Muscle layer of duodenum (tissue), 2 donors: ENCODE measurements around the gene SMG7.

Experiments
- H3K27ac ChIP-seq: one replicate; pipeline ENCODE4 v1.7.0; 2013; ENCODE audit warnings: mild to moderate bottlenecking, low read length
- H3K27me3 ChIP-seq: one replicate; pipeline ENCODE4 v1.7.0; 2013; ENCODE audit warnings: low read depth, mild to moderate bottlenecking, control low read depth, low read length
- H3K36me3 ChIP-seq, 2 donors: one replicate each; pipeline ENCODE4 v1.7.0; 2013; ENCODE audit warnings: low read length in 2 of 2, control low read depth in 1 of 2, mild to moderate bottlenecking in 1 of 2; ENCODE audit not compliant: insufficient read depth in 2 of 2, control insufficient read depth in 1 of 2
- H3K4me1 ChIP-seq, 2 donors: one replicate each; pipeline ENCODE4 v1.7.0; 2013; ENCODE audit warnings: low read length in 2 of 2, mild to moderate bottlenecking in 2 of 2, control low read depth in 1 of 2, moderate library complexity in 1 of 2; ENCODE audit not compliant: insufficient read depth in 2 of 2, control insufficient read depth in 1 of 2
- H3K4me3 ChIP-seq, 2 donors: one replicate each; pipeline ENCODE4 v1.7.0; 2013; ENCODE audit warnings: low read length in 2 of 2, low read depth in 1 of 2, mild to moderate bottlenecking in 1 of 2
- H3K9me3 ChIP-seq, 2 donors: one replicate each; pipeline ENCODE4 v1.7.0; 2013; ENCODE audit warnings: low read length in 2 of 2, control low read depth in 1 of 2, mild to moderate bottlenecking in 1 of 2; ENCODE audit not compliant: control insufficient read depth in 1 of 2
- donor health status: healthy.

Gene SMG7

DNA sequence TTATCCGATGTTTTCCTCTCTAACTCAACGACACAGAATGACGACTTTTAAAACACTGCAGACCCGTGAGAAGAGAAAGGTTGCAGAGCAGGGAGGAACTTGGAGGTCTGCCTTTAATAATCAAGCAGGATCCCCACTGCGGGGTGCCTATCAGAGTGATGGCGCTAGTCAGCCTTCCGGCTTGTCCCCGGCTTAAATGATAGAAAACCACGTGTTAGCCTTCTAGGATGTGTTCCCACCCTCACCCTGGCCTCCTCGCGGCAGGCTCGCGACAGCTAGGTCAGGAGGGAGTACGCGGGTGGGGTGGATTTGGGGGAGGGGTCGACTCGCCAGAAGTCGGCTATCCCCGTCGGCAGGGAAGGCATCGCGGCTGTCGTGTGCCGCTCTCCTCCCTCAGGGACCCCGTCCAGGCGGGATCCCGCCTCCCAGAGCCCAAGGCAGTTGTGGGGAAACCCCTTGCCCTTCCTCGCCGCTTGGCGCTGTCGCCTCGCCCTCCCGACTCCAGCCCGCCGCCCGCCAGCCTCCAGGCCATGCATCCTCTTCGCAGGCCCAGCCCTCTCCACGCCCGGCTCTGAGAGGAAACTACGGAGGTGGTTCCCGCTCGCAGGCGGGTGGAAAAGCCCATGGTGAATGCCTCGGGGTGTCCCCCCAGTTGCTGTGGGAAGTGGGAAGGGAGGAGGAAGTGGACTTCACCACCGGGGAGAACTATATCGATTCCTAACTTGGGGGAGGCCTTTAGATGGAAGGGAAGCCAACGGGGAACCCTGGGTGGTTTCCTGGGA lies 1.1 kb upstream of the SMG7 start:
- Histone ChIP-seq H3K27me3 (no peaks in the 10 kb centered on the region), H3K4me1 (peaks cover 0 to 16% of the 10 kb centered on the region in 2 donors), H3K36me3 (peaks cover 0 to 13% of the 10 kb centered on the region in 2 donors), H3K9me3 (no peaks in the 10 kb centered on the region), H3K4me3 (peak overlapping the region; percentile 89 to 97), H3K27ac (peak overlapping the region; percentile 99)

DNA sequence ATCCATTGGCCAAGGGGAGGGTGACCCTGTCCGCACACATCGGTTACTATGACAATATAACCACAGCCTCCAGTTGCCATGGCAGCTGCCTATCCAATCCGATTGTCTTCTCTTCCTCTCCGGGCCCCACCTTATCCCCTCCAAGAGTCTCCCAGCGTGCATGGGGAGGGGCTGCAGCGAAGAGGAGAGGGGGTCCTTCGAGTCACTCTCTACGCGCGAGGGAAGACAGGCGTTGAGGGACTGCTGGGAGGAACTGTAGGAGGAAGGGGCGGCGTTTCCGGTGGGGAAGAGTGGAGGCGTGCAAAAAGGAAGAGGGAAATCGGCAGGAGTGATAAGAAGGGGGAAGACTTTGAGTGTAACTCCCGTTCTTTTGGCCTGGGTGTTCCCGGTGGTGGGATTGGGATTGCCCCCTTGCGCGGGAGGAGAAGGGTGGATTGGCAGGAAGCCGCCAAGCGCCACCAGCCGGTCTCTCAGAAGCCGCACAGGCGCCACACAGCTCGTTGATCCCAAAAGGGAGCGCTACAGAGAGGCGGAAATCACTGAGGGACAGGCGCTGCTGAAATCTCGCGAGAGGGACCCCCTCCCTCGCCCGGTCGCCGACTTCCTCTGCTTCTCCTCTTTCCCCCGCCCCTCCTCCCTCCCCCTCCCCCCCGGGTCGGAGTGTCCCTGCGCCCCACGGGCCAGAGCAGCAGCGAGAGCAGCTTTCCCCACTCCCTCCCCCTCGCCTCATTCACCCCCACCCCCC lies 384 bp upstream of the SMG7 start:
- Histone ChIP-seq H3K36me3 (peaks cover 0 to 13% of the 10 kb centered on the region in 2 donors), H3K4me1 (peaks cover 0 to 21% of the 10 kb centered on the region in 2 donors), H3K4me3 (peak overlapping the region; percentile 89 to 97), H3K27me3 (no peaks in the 10 kb centered on the region), H3K27ac (peak overlapping the region; percentile 99), H3K9me3 (no peaks in the 10 kb centered on the region)

DNA sequence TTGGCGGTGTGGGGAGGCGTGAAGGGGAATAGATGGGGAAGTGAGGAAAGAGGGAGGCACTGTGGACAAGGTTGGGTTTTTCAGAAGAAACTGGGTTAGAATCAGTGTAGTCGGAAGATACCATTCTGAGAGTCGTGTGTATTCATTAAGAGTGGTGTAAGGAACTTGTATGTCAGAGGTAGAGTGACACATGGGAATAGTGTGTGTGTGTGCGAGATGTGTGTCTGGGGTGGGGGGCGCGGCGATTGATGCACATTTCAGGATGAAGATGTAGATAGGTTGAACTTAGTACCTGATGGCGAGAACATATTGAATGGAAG lies 878 bp downstream of the SMG7 start:
- Histone ChIP-seq H3K4me3 (peak overlapping the region; percentile 77 to 97), H3K36me3 (peaks cover 0 to 13% of the 10 kb centered on the region in 2 donors), H3K9me3 (no peaks in the 10 kb centered on the region), H3K4me1 (peaks cover 0 to 31% of the 10 kb centered on the region in 2 donors), H3K27ac (peak overlapping the region; percentile 23), H3K27me3 (no peaks in the 10 kb centered on the region)

DNA sequence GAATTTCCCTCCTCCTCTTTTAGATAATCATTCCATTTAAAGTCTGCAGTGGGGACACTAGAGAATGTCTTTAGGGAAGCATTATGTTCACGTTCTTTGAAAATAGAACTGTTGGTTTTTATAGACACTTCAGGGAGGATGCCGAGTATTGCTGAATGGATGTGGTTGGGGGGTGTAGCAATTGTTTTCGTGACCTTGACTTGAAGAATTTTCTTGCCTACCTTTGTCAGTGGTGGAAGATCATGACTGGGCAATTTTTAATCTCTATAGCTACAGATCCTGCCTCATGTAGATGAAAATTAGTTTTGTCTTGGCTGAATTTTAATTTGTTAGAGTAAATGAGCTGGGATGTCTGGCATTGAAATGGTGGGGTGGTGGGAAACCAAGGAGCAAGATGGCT lies 3.8 kb downstream of the SMG7 start:
- Histone ChIP-seq H3K9me3 (no peaks in the 10 kb centered on the region), H3K4me3 (no peak overlapping the region), H3K4me1 (peaks cover 13 to 54% of the 10 kb centered on the region in 2 donors), H3K36me3 (peaks cover 0 to 10% of the 10 kb centered on the region in 2 donors), H3K27me3 (no peaks in the 10 kb centered on the region), H3K27ac (no peak overlapping the region)

DNA sequence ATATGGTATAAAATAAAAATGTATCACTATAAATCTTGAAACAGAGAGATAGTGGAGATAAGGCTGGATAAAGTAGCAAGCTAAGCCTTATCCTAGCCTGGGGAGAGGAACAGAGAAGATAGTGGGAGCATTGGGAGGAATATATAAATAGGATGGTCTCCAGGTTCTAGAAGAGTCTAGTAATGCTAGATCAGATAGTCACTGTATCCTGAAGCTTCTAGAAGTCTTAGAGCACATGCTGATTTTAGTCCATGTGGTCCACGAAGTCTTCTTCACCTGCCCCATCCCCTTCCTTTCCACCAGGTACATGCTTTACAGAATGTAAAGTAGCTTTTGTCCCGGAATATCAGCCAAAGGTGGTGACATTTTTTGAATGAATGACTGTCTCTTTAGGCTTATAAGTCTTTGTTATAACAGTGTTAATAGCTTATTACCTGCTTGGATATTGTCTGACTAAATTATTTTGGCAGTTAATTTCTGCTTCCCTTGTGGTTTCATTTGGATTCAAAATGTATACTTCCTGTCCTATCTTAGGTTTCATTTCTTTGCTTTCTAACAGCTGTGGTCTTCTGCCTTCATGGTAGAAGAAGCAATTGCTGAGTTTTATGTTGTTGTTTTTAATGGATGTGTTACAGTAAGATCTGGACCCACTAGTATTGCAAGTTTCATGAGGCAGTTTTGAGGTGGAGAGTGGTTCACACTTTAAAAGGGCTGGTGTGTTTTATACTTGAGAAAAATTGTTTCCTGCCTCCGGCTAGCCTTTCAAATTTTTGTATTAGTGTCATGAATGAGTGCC lies 5.9 kb downstream of the SMG7 start:
- no peaks in the 10 kb centered on the region for H3K27me3 ChIP-seq
- H3K36me3 ChIP-seq = no peaks in the 10 kb centered on the region
- H3K4me1 ChIP-seq = peaks cover 14 to 60% of the 10 kb centered on the region in 2 donors

DNA sequence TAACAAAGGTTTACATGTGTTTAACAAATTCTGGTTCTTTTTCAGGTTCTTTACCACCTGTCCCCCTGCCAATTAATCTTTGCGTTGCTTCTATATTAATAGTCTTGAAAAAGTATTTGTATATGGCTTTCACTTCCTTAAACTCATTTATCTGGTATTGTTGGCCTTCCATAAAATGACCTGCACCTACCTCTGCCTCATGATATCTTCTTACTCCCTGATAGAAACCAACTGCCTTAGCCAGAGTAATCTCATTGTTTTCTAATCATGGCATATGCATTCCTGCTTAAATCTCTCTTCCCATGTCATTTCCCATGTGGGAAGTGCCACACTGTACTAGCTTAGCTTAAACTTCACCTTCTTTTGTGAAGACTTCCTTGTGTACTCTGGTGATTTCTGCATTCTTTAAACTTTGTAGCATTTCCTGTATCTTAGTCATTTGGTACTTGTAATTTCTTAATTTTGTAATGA lies 8.7 kb downstream of the SMG7 start:
- Histone ChIP-seq H3K9me3 (no peaks in the 10 kb centered on the region), H3K27me3 (no peaks in the 10 kb centered on the region), H3K27ac (no peak overlapping the region), H3K36me3 (no peaks in the 10 kb centered on the region), H3K4me3 (no peak overlapping the region), H3K4me1 (peaks cover 14 to 47% of the 10 kb centered on the region in 2 donors)

More for the DNA sequence above, 5.9 kb downstream of the SMG7 start:
- H3K4me3 ChIP-seq = no peak overlapping the region
- no peaks in the 10 kb centered on the region for H3K9me3 ChIP-seq
- peak overlapping the region; percentile 10 for H3K27ac ChIP-seq

DNA sequence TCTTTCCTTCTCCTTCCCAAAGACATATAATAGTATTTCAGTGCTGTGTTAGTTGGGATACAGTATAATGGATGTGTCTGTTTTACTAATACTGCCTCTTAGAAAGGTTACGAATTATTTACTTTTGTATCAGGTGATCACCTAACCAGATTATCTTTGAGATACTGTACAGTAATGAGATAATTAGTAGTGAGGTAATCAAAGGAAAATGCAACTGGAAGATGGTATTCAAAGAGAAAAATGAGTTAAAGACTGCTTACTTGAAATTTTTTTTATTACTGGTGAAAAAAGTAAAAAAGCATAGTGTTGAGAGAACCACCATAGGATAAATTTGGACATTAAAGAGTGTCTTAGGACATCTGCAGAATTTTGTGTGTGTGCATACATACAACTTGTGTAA lies 10.9 kb downstream of the SMG7 start:
- Histone ChIP-seq H3K36me3 (no peaks in the 10 kb centered on the region), H3K27me3 (no peaks in the 10 kb centered on the region), H3K4me1 (peaks cover 14 to 30% of the 10 kb centered on the region in 2 donors), H3K27ac (no peak overlapping the region), H3K4me3 (no peak overlapping the region), H3K9me3 (no peaks in the 10 kb centered on the region)

DNA sequence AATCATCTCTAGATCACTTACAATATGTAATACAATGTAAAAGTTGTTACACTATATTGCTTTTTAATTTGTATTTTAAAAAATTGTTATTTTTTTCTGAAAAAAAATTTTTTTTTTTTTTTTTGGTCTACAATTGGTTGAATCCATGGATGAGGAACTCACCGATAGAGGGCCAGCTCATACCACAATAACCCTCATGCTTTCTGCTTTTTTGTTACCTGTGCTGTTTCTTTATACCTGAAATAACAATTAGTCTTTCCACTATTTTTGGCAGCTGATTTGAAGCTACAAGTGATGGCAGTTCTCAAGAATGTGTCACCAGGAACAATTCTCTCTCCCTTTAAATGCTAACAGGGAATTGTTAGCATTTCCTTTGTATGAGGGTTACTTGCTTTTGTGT lies 12.0 kb downstream of the SMG7 start:
- Histone ChIP-seq H3K9me3 (no peaks in the 10 kb centered on the region), H3K36me3 (no peaks in the 10 kb centered on the region), H3K4me1 (peaks cover 6 to 20% of the 10 kb centered on the region in 2 donors), H3K27me3 (no peaks in the 10 kb centered on the region), H3K27ac (no peak overlapping the region), H3K4me3 (no peak overlapping the region)

DNA sequence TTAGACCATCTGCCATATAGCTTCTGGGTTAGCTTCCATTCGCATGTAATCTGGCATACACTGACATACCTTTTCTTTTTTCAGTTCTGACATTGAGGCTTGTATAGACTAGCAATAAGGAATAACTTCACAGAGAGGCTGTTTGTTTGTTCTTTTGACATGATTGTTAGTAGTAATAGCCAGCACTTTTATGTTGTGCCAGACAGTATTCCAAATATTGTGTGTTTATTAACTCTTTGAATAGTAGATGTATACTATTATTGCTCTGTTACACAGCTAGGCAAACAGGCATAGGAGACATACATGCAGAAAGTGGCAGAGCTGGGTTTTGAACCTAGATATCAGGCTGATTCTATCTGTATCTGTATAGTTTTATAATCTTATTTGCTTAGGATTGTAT lies 12.6 kb downstream of the SMG7 start:
- no peaks in the 10 kb centered on the region for H3K27me3 ChIP-seq
- H3K27ac ChIP-seq = no peak overlapping the region
- H3K4me3 ChIP-seq = no peak overlapping the region
- H3K36me3 ChIP-seq = no peaks in the 10 kb centered on the region
- peaks cover 6 to 17% of the 10 kb centered on the region in 2 donors for H3K4me1 ChIP-seq
- H3K9me3 ChIP-seq = no peaks in the 10 kb centered on the region

DNA sequence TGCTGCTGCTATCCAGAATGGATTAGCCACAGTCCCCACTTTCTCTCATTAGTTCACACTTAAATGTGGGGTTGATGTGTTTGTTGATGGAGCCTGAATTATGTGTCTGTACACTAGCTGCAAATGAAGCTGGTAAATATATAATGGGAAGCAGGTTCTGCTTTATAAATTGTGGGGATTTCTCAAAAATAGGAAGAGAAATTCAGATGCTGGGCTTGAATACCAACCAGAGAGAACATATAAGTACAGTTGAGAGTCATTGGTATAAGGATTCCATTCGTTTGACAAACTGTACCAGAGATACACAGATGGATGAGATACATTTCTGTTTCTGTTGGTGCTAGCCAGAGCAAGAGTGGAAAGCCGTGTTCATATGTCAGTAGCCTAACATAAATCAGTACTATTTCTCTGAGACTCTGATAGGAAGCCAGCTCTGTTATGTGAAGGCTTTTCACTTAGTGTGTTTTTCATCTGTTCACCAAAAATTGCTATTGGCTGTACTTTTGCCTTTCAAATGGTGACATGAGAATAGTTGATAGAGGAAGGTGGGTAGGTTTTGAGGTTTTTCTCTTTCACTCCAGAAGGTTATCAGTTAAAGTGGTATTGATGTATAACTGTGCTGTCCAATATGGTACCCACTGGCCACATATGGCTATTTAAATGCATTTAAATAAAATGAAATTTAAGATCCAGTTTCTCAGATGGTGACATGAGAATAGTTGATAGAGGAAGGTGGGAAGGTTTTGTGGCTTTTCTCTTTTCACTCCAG lies 15.6 kb downstream of the SMG7 start:
- H3K27ac ChIP-seq = no peak overlapping the region
- no peaks in the 10 kb centered on the region for H3K27me3 ChIP-seq
- H3K4me1 ChIP-seq = no peaks in the 10 kb centered on the region
- H3K36me3 ChIP-seq = no peaks in the 10 kb centered on the region
- H3K4me3 ChIP-seq = no peak overlapping the region
- no peaks in the 10 kb centered on the region for H3K9me3 ChIP-seq
